NCI-H1930 (cell line): Measurements from ENCODE around the gene BAIAP2L2.
"Not testable (repeated sequence)": the region's sequence is repeated elsewhere in the genome, so short reads cannot be mapped to it uniquely, and the experiment has no call there.

Source experiments
- DNase-seq, 2 experiments: peaks; one replicate each; lab custom pipeline; 2025; lab: John Stamatoyannopoulos, UW

BAIAP2L2 gene, protein sequence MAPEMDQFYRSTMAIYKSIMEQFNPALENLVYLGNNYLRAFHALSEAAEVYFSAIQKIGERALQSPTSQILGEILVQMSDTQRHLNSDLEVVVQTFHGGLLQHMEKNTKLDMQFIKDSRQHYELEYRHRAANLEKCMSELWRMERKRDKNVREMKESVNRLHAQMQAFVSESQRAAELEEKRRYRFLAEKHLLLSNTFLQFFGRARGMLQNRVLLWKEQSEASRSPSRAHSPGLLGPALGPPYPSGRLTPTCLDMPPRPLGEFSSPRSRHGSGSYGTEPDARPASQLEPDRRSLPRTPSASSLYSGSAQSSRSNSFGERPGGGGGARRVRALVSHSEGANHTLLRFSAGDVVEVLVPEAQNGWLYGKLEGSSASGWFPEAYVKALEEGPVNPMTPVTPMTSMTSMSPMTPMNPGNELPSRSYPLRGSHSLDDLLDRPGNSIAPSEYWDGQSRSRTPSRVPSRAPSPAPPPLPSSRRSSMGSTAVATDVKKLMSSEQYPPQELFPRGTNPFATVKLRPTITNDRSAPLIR

DNA sequence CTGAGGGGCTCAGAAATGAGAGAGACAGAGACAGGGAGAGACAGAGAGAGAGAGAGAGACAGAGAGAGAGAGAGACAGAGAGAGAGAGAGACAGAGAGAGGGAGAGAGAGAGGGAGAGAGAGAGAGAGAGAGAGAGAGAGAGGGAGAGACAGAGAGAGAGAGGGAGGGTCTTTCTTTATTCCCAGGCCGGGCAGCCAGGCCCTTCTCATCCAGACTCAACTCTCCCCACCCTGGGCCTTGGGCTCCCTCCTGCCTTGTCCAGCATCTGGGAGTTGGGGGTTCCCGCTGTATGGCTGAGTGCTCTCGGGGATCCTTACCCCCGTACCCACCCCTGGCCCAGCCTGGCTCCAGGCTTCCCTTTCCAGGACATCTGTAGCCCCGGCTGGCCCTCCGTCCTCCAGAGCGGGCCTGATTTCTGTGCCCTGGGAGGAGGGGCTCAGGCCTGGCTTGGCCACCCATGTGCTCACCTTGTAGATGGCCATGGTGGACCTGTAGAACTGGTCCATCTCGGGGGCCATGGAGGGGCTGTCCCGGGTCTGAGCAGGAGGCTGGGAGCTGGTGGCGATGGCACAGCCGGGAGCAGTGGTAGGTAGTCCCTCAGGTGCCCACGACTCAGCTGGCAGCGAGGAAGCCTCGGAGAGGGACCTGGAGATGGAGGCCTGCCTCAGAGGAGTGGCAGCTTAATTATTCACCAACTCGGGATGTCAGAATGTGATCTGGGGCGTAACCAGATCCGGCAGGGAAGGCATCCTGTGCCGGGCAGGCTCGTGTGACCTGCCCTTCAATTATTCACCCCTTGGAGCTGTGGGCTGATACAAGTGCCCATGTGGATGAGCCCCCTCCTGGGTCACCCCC is at the start of gene BAIAP2L2:
Gene BAIAP2L2 (minus strand): TSS at position 677 of the 855 bp plus-strand sequence. CDS start 159 bp downstream, at position 518.
- DNase-seq, result no peak

DNA sequence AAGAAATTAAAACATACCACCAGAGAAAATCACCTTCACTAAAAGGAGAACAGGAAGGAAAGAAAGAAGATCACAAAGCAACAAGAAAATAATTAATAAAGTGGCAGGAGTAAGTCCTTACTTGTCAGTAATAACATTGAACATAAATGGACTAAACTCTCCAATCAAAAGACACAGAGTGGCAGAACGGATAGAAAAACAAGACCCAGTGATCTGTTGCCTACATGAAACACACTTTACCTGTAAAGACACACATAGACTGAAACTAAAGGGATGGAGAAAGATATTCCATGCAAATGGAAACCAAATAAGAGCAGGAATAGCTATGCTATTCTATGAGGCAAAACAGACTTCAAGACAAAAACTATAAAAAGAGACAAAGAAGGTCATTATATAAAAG is 45.2 kb upstream of the BAIAP2L2 start:
- DNase-seq, result no peak

DNA sequence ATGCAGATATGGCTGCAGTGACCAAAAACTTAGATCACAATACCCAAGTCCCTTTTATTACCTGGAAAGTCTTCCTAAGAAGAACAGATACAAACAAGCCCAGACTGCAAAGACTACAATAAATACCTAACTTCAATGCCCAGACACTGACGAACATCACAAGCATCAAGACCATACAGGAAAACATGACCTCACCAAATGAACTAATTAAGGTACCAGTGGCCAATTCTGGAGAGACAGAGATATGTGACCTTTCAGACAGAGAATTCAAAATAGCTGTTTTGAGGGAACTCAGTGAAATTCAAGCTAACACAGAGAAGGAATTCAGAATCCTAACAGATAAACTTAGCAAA is 44.1 kb upstream of the BAIAP2L2 start:
- DNase-seq, result not testable (repeated sequence)

DNA sequence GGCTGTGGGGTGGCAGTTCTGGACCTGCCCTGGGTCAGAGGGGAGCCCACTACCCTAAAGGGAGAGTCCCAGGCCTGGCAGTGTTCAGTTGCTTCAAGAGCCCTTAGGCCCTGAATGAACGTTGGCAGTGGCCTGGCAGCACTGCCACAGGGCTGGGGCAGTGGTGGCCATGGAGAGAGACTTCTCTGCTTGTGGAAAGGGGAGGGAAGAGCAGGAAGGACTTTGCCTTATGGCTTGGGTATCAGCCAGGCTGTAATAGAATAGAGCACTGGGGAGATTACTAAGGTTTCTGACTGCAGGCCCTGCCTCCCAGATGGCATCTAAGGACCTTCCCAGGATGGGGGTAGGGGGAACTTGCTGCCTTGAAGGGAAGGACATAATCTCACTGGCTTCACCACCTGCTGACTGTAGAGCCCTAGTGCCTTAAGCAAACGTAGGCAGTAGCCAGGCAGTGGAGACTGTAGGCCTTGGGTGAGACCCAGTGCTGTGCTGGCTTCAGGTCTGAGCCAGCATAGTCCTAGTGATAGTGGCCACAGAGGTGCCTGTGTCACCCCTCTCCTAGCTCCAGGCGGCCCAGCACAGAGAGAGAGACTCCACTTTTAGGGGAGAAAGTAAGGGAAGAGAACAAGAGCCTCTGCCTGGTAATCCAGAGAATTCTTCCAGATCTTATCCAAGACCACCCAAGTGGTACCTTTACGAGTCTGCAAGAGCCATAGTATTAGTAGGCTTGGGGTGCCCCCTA is 43.5 kb upstream of the BAIAP2L2 start:
- DNase-seq, result no peak

DNA sequence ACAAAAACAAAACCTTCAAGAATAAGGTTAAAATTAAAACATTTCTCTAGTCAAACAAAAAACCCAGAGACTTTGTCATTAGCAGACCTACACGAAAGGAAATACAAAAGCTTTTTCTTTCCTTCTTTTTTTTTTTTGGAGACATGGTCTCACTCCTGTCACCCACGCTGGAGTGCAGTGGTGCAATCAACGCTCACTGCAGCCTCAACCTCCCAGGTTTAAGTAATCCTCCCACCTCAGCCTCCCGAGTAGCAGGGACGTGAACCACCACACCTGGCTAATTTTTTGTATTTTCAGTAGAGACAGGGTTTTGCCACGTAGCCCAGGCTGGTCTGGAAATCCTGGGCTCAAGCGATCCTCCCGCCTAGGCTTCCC is 40.6 kb upstream of the BAIAP2L2 start:
- no peak for DNase-seq

DNA sequence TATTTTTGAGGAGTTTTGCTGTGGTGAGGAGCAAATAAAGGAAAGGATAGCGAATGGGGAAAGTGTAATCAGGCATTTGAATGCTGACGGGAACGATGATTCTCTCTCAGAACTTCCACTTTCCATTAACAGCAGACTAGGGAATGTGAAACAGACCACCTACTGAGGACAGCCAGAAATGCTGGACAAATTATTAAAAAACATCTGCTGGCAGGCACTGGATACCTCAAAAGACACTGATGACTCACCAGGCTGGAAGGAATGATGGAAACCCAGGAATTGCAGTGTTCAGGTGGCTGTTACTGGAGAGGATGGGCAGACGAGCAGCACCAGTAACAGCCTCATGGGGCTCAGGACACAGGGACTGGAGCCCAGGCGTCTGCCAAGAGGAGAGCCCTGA is 37.8 kb upstream of the BAIAP2L2 start:
- DNase-seq, result no peak

DNA sequence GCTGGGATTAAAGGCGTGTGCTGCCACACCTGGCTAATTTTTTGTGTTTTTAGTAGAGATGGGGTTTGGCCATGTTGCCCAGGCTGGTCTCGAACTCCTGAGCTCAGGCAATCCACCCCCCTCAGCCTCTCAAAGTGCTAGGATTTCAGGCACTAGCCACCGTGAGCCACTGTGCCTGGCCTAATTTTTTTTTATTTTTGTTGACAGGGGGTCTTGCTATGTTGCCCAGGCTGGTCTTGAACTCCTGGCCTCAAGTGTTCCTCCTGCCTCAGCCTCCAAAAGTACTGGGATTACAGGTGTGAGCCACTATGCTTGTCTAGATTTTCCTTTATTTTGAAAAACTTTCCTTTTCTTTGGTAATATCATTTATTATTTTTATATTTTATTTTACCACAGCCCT is 35.7 kb upstream of the BAIAP2L2 start:
- DNase-seq, result not testable (repeated sequence)

DNA sequence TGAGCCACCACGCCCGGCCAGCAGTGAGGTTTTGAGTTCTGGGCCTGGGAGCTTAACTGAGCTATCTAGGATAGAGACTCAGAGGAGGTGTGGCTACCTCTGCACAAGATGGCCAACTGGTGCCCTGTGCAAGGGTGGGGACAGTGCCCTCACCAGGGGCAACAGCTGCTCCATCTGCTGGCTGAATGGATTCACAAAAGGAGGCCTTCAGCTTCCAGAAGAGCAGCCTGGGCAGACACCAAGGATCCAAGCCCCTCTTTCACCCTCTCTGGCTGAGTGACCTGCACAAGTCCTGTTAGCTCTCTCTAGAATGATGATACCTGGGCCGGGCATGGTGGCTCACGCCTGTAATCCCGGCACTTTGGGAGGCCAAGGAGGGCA is 33.5 kb upstream of the BAIAP2L2 start:
- no peak for DNase-seq

DNA sequence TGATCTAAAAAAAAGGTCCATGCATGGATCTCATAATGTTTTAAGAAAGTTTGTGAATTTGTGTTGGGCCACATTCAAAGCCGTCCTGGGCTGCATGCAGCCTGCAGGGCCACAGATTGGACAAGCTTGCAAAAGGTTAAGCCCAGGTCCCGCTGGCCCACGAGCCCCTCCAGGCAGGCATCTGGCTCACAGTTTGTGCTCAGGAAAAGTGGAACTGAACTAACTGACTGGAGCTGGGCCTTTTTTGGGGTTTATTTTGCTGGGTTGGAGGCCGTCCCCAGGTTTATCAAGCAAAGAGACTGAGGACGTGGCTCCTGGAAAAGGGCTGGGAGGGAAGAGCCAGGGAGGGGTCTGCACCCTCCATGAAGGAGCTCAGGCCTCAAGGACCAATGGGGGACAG is 32.1 kb upstream of the BAIAP2L2 start:
- no peak for DNase-seq

DNA sequence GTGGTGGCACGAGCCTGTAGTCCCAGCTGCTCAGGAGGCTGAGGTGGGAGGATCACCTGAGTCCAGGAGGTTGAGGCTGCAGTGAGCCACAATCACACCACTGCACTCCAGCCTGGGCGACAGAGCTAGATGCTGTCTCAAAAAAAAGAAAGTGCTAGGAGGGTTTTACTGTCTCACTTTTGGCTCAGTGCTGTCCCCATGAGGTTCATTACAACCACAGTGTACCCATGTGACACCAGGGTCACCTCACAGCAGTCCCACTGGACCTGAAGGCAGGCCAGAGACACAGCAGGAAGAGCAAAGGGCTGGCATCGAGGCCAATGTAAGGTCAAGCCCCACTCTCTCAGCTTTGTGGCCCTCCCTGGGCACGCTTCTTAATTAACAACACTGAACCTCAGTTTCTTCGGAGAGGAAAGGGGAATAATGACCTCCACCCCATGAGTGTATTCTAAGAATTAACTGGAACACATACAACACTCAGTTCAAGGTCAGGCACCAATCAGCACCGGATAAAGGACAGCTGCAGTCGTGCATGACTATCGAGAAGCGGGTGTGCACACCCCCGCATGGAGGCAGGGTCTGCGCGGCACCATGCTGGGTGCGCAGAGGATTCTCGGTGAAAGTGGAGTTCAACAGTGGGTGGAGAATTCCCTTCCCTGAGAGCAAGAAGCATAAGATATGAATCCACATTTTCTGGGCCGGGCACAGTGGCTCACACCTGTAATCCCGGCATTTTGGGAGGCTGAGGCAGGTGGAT is 30.9 kb upstream of the BAIAP2L2 start:
- no peak for DNase-seq

DNA sequence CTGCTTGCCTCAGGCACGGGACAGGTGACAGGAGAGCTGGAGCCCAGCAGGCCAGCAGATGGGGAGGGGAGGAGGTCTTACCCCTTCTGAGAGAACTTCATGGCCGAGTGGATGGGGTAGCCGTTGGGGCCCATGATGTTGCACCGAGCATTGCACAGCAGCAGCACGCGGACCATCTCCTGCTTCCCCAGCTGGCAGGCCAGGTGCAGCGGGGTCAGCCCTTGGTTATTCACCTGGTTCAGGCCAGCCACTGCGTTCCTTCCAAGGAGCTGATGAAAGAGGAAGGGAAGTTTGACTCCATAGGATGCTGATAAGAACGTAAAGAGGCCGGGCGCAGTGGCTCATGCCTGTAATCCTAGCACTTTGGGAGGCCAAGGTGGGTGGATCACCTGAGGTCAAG is 29.4 kb upstream of the BAIAP2L2 start:
- DNase-seq, result no peak

DNA sequence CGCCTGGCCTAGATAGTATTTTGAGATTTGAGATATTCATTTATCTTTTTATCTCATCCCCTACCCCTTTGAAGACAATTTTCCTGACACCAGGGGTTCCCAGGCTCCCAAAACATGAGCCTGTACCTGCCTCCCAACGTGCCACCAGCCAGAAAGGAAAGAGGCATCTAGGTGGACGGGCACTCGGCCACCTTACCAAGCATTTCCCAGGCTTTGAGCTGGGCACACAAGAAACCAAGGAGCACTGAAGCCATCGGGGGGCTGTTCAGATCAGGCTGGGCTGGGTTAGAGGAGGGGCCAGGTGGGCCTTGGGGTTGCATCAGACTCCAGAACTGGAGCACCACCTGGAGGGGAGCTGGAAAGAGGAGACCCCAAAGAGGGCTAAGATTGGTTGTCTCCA is 28.5 kb upstream of the BAIAP2L2 start:
- DNase-seq, result no peak

DNA sequence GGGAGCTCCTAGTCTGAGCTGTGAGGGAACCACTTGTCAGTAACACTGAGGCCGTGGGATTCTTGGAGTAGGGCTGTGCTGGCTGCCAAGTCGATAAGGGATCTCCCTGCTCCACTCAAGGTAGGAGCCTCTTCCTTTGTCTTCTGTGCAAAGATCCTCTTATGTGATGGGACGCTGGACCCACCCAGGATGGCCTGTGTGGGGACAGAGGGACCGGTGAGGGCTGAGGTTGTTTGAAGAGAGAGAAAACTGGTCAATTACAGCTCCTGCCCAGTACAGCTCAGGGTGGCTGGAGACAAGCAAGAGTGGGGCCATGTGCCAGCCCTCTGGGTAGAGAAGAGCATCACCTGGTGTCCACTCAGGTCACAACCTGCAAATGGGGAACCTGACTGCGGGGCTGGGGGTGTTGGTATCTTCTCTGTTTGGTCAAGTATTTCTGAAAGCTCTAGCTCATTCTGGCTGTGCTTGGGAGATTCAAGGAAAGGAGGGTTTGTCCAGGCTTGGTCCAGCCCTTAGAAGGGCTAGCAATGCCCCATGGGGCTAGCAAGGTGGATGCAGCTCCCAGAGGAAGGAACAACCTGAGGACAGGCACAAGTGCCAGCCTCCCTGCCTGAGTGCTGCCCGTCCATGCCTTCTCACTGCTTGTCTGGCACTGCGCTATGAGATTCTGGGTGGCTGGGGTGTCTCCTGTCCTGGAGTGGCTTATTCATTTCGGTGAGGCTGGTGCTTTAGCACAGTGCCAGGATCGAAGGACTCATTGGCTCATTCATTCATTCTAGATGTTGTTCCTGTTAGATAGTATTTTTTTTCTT is 27.6 kb upstream of the BAIAP2L2 start:
- DNase-seq, result no peak

DNA sequence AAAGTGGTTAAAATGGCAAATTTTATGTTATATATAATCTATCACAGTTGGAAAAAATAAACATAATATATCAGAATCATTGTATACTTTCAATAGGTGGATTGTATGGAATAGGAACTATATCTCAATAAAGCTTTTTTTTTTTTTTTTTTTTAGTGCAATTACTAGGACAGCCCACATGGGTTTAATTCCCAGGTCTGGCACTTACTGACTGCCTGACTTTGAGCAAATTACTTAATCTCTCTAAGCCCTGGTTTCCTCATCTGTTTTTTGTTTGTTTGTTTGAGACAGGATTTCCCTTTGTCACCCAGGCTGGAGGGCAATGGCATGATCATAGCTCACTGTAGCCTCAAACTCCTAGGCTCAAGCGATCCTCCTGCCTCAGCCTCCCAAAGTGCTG is 26.1 kb upstream of the BAIAP2L2 start:
- no peak for DNase-seq

DNA sequence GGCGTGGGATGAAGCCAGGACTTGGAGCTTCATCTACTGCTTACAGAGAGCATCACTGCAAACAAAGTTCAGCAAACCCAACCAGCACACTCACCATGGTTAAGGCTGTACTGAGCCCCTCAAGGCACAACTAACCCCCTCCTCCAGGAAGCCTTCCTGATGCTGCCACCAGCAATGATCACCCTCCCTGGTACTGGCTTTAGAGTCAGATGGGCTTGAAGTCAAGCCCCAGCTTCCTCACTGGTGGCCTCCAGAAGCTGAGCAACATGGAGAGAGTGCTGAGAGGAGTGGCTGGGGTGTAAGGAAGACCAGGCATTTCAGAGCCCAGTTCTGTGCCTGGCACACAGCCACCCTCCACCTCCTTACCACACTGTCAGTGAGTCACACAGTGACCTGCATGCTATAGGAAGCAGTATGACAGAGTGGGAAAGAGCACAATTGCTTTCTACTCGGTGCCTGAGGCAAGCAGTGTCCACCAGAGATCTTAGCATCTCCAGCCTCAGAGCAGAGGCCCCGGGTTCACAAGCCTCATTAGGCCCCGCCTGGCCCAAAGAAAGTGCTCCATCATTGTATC is 24.7 kb upstream of the BAIAP2L2 start:
- no peak for DNase-seq

DNA sequence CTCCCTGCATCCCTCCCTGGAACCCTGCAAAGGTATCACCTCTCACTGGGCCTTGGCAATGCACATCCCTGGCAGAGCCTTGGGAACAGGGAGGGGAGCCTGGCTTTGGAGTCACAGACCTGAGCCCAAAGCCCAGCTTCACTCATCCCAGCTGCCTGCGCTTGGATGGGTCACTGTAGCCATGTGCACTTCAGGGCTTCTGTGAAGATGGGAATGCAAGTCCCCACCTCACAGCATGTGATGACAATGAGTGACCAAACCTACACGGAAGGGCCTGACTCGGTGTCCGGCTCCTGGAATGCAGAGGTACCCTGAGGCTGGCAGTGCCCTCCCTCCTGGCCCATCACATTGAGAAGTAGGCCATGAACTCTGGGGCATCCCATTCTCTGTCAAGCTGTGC is 22.8 kb upstream of the BAIAP2L2 start:
- DNase-seq, result no peak

DNA sequence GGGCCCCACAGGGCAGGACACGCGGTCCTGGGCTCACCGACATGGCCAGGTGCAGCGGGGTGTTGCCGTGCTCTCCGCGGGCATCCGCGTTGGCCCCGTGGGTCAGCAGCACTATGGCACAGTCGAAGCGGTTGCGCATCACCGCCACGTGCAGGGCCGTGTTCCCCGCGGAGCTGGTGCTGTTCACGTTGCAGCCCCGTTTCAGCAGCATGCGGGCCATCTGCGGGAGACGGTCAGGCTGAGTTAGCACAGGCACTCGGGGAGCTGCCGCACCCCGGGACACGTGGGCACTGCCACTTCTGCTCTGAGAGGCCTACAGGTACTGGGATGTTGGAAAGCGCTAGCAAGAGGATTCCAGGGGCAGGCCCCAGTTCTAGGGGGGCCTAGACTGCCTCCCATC is 22.3 kb upstream of the BAIAP2L2 start:
- DNase-seq, result no peak

DNA sequence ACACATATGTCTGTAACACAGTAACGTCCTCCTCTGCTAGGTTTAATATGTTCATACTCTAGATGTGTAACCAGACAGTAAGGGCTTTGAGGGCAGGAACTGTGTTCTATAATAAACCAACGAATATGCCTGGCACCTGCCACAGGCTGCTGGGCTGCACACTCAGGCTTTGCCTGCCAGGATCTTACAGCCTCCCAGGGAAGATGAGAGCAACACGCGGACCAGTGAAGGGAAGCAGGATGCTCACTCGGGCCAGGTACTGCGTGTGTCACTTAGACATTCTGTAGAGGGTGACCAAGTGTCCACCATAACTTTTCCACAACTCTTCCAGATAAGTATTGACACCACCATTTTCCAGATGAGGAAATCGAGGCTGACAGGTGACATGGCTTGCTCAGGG is 21.7 kb upstream of the BAIAP2L2 start:
- no peak for DNase-seq

DNA sequence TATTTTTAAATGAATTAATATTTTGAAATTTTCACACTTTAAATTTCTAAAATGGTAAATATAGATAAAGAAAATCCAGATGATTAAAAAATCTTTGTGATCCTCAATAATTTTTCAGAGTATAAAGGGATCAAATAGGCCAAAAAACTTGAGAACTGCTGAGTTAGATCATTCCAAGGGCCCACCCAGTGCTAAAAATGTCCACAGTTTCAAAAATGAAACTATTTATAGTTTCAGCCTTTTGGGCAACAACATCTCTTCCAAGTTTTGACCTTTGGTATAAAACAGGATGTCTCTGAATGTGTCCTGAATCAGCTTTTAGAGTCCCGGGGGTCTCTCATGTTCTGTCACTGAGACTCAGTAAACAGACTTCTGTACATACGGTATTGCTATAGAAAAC is 20.9 kb upstream of the BAIAP2L2 start:
- DNase-seq, result no peak

DNA sequence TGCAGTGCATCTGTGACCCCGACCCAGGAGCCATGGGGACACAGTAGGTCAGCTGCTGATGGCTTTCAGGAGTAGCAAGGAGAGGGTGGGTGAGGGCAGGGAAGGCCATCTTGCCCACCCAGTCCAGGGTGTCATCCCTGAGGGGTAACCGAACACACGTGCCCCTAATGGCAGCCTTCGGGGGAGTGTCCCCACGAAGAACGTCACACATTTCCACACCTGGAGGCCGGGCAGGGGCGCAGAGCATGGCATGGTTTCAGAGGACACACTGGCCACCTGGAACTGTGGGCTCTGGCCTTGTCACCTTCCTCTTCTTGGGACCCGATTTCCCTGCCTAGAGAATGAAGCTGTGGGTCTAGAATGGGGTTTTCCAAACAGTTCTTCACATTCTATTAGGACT is 19.4 kb upstream of the BAIAP2L2 start:
- no peak for DNase-seq

DNA sequence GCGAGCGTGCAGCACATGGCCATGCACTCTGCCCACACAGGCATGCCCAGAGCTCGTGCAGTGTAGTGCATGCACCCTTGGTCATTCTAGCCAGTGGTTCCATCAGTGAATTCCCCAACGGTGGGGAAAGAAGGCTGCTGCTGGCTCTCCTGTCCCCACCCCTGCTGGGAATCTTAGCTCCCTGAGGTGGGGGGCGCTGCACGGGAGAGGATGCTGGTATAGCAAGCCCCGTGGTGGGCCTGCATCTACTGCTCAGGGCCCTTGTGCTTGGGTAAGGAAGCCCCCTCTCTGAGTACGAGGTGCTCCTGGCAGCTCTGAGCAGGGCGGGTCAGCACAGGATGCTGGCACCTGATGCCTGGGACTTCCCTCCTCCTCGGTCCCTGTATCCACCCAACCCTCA is 18.5 kb upstream of the BAIAP2L2 start:
- DNase-seq, result no peak
